ENCODE data around the gene PIGU. TPM values are rescaled to one million over a fixed set of nuclear protein-coding genes. Genes with fewer than 3 reads are reported as not detected.
A peak's percentile ranks its signal among the peaks of the same experiment; 100 is the strongest.

The PIGU gene
- total and polyA plus RNA-seq, 2 donors (not counting 1 experiment from before 2014, with no cell fraction given): 12.0 to 19.3 TPM

- peaks cover 7% of the 10 kb centered on the region for H4K20me1 ChIP-seq (ENCODE audit: control insufficient read depth, insufficient read depth, low read length, poor library complexity, severe bottlenecking)
- peaks cover 36% of the 10 kb centered on the region for H3K4me1 Mint-ChIP-seq
- DNase-seq (no peak), ATAC-seq (ENCODE audit: low read depth) (no peak)
- no peak overlapping the region for H3K4me2 ChIP-seq (replicated peaks; ENCODE audit: low read depth, low read length, poor library complexity, severe bottlenecking)
- TF ChIP-seq CTCF (IDR thresholded peaks at IDR 0.05): no peak
- no peak for TF ChIP-seq EZH2 (IDR thresholded peaks at IDR 0.05; ENCODE audit: borderline replicate concordance, insufficient read depth, low read depth, low read length, poor library complexity, severe bottlenecking)
- H3K4me3 Mint-ChIP-seq: peak overlapping the region; percentile 30
- no peak overlapping the region for H3K9ac ChIP-seq (ENCODE audit: low read length)
- ChIA-PET CTCF (interaction anchor here (0.9 to 4.5 kb wide), 3 partner anchors 168 to 190 kb away, joined by 3 to 69 read pairs (median 5); partner anchors contain the start of gene DYNLRB1), POLR2A (no interaction called here)
- H3K4me3 ChIP-seq (ENCODE audit: control extremely low read depth in 1 of 5, extremely low read depth in 1 of 5, insufficient read depth in 1 of 5, low read depth in 2 of 5, low read length in 4 of 5): no peak overlapping the region
- intact Hi-C loops (cut with micrococcal nuclease): loop anchor here (10.0 kb wide), 3 partner anchors 118 to 712 kb away; partner anchors contain the start of genes EDEM2, NCOA6 and RALY
- H3K4me1 ChIP-seq (ENCODE audit: control insufficient read depth in 2 of 2, insufficient read depth in 2 of 2, low read length in 2 of 2): peaks cover 23 to 34% of the 10 kb centered on the region in 2 donors
- H3K9me3 ChIP-seq (ENCODE audit: control extremely low read depth in 1 of 3, control insufficient read depth in 2 of 3, insufficient read depth in 1 of 3, low read length in 2 of 3): no peaks in the 10 kb centered on the region
- no peaks in the 10 kb centered on the region for H3K9me3 Mint-ChIP-seq (ENCODE audit: insufficient read depth)
- no peak overlapping the region for H3K27ac Mint-ChIP-seq
- H3K27ac ChIP-seq (ENCODE audit: low read length in 2 of 2): no peak overlapping the region
- peaks cover 9% of the 10 kb centered on the region for H3K27me3 Mint-ChIP-seq
- H3K79me2 ChIP-seq (ENCODE audit: control insufficient read depth, insufficient read depth, low read length): no peaks in the 10 kb centered on the region
- H3K27me3 ChIP-seq (replicated peaks in 1 of 4; ENCODE audit: control extremely low read depth in 1 of 4, control insufficient read depth in 3 of 4, insufficient read depth in 4 of 4, low read length in 3 of 4): peaks cover 0 to 8% (median 0%) of the 10 kb centered on the region in 4 experiments
- no peaks in the 10 kb centered on the region for H3K36me3 ChIP-seq (replicated peaks in 1 of 2; ENCODE audit: control extremely low read depth in 1 of 2, control insufficient read depth in 1 of 2, extremely low read depth in 1 of 2, insufficient read depth in 2 of 2, low read length in 1 of 2)
- no peak overlapping the region for H2AFZ ChIP-seq (ENCODE audit: insufficient read depth, low read depth, low read length, poor library complexity, severe bottlenecking)
- WGBS (ENCODE audit: insufficient coverage): no CpG with 5 or more reads among the region's 1 CpG
Measured at GRCh38 chr20:34706302-34706875, 29.5 kb upstream of the PIGU start.
